Measurements from ENCODE around the gene GNG12. TPM values are rescaled to one million over a fixed set of nuclear protein-coding genes. Genes with fewer than 3 reads are reported as not detected.
A peak's percentile ranks its signal among the peaks of the same experiment; 100 is the strongest.

GNG12 gene
- total and polyA plus RNA-seq, 7 donors = 41.9 to 116 (median 47.8) TPM

GRCh38 chr1:67688526-67689219 is 144.6 kb downstream of the GNG12 start:
- Histone ChIP-seq H3K9me3 (no peaks in the 10 kb centered on the region), H3K27ac (no peak overlapping the region), H3K4me1 (peaks cover 0 to 30% (median 15%) of the 10 kb centered on the region in 4 donors), H3K27me3 (no peaks in the 10 kb centered on the region), H3K4me3 (no peak overlapping the region), H3K36me3 (peaks cover 0 to 5% (median 0%) of the 10 kb centered on the region in 4 donors)
- DNase-seq = no peak
- intact Hi-C loops (cut with DNase I) = loop anchor here (5.0 to 10.0 kb wide), 6 partner anchors 59 to 764 kb away; partner anchors contain the start of genes DNAI4 and MIER1
- TF ChIP-seq POLR2AphosphoS5 (IDR thresholded peaks at IDR 0.05) = no peak
- 41 to 65% methylated on average over 3 of the region's 3 CpGs for WGBS, 2 donors

GRCh38 chr1:67687649-67688048 is 145.6 kb downstream of the GNG12 start:
- Histone ChIP-seq H3K4me3 (no peak overlapping the region), H3K4me1 (peaks cover 0 to 36% (median 15%) of the 10 kb centered on the region in 4 donors), H3K27ac (peak overlapping the region in 2 of 4 donors; percentile 98), H3K27me3 (no peaks in the 10 kb centered on the region), H3K36me3 (peaks cover 0 to 5% (median 0%) of the 10 kb centered on the region in 4 donors), H3K9me3 (no peaks in the 10 kb centered on the region)
- intact Hi-C loops (cut with DNase I) = loop anchor here (2.0 to 10.0 kb wide), 7 partner anchors 60 to 763 kb away; partner anchors contain the start of genes DNAI4, GNG12 and MIER1
- WGBS, 2 donors = 72 to 83% methylated on average over 4 of the region's 4 CpGs
- DNase-seq = no peak
- TF ChIP-seq POLR2AphosphoS5 (IDR thresholded peaks at IDR 0.05) = no peak
- no peak for TF ChIP-seq EP300 (IDR thresholded peaks at IDR 0.05)
- no peak for TF ChIP-seq POLR2A (IDR thresholded peaks at IDR 0.05)
- TF ChIP-seq CTCF (IDR thresholded peaks at IDR 0.05) = no peak

GRCh38 chr1:67687198-67687545 is 146.1 kb downstream of the GNG12 start:
- DNase-seq = no peak
- Histone ChIP-seq H3K27me3 (no peaks in the 10 kb centered on the region), H3K36me3 (peaks cover 0 to 5% (median 0%) of the 10 kb centered on the region in 4 donors), H3K27ac (peak overlapping the region; percentile 90 to 98 (median 94)), H3K4me1 (peaks cover 0 to 36% (median 15%) of the 10 kb centered on the region in 4 donors), H3K4me3 (peak overlapping the region in 3 of 4 donors; percentile 74 to 87 (median 78)), H3K9me3 (no peaks in the 10 kb centered on the region)
- WGBS, 2 donors = 12 to 51% methylated on average over 3 of the region's 3 CpGs
- TF ChIP-seq CTCF (IDR thresholded peaks at IDR 0.05) (no peak), POLR2AphosphoS5 (IDR thresholded peaks at IDR 0.05) (no peak), POLR2A (IDR thresholded peaks at IDR 0.05) (no peak), EP300 (IDR thresholded peaks at IDR 0.05) (no peak)
- intact Hi-C loops (cut with DNase I) = loop anchor here (2.0 to 10.0 kb wide), 7 partner anchors 60 to 762 kb away; partner anchors contain the start of genes DNAI4, GNG12 and MIER1

GRCh38 chr1:67686267-67687197 is 146.7 kb downstream of the GNG12 start:
- intact Hi-C loops (cut with DNase I) = loop anchor here (2.0 to 10.0 kb wide), 7 partner anchors 61 to 762 kb away; partner anchors contain the start of genes DNAI4, GNG12 and MIER1
- no peaks in the 10 kb centered on the region for H3K27me3 ChIP-seq
- 0% methylated on average over 43 of the region's 43 CpGs for WGBS, 2 donors

More at GRCh38 chr1:67686267-67687197, 146.7 kb downstream of the GNG12 start:
- TF ChIP-seq EP300 (IDR thresholded peaks at IDR 0.05) (no peak), CTCF (IDR thresholded peaks at IDR 0.05) (no peak), POLR2A (IDR thresholded peaks at IDR 0.05) (peak in 1 of 2 donors; percentile 40), POLR2AphosphoS5 (IDR thresholded peaks at IDR 0.05) (peak; percentile 47 to 82 (median 65))
- Histone ChIP-seq H3K9me3 (no peaks in the 10 kb centered on the region), H3K4me1 (peaks cover 0 to 36% (median 15%) of the 10 kb centered on the region in 4 donors), H3K36me3 (peaks cover 0 to 5% (median 0%) of the 10 kb centered on the region in 4 donors), H3K4me3 (peak overlapping the region; percentile 68 to 87 (median 76)), H3K27ac (peak overlapping the region; percentile 90 to 98 (median 94))
- DNase-seq = peak; percentile 88
